Measurements from ENCODE around the gene CALU.

CALU gene

GRCh38 chr7:128790315-128791041, 51.3 kb downstream of the CALU start:
- DNase-seq = no peak

GRCh38 chr7:128791121-128791971, 52.2 kb downstream of the CALU start, which contains the start of gene CCDC136:
CCDC136 (plus strand) TSS chr7:128791968; CDS start chr7:128792412, 444 bp downstream.
- DNase-seq = peak; percentile 67

- no peak for DNase-seq
Measured at GRCh38 chr7:128791972-128792327, 52.8 kb downstream of the CALU start.

GRCh38 chr7:128792471-128793180, 53.5 kb downstream of the CALU start:
- no peak for DNase-seq

- DNase-seq = no peak
Measured at GRCh38 chr7:128793181-128793547, 54.0 kb downstream of the CALU start.

GRCh38 chr7:128794020-128794419, 54.9 kb downstream of the CALU start:
- DNase-seq = no peak

- DNase-seq = no peak
Measured at GRCh38 chr7:128794436-128794835, 55.3 kb downstream of the CALU start.

GRCh38 chr7:128795129-128795528, 56.0 kb downstream of the CALU start:
- no peak for DNase-seq

- DNase-seq = peak; percentile 74
Measured at GRCh38 chr7:128796327-128796726, 57.2 kb downstream of the CALU start.

- no peak for DNase-seq
Measured at GRCh38 chr7:128799451-128799850, 60.3 kb downstream of the CALU start.

GRCh38 chr7:128800567-128800966, 61.4 kb downstream of the CALU start:
- DNase-seq = no peak

GRCh38 chr7:128801003-128801402, 61.8 kb downstream of the CALU start:
- no peak for DNase-seq

- DNase-seq = no peak
Measured at GRCh38 chr7:128801667-128802418, 62.7 kb downstream of the CALU start.

- no peak for DNase-seq
Measured at GRCh38 chr7:128804484-128804883, 65.3 kb downstream of the CALU start.

GRCh38 chr7:128805225-128805624, 66.1 kb downstream of the CALU start:
- DNase-seq = no peak

- peak; percentile 60 for DNase-seq
Measured at GRCh38 chr7:128807191-128807590, 68.0 kb downstream of the CALU start.

- no peak for DNase-seq
Measured at GRCh38 chr7:128809363-128809762, 70.2 kb downstream of the CALU start.

GRCh38 chr7:128810473-128810872, 71.3 kb downstream of the CALU start:
- no peak for DNase-seq

GRCh38 chr7:128810997-128811396, 71.8 kb downstream of the CALU start:
- no peak for DNase-seq

- DNase-seq = no peak
Measured at GRCh38 chr7:128811631-128812430, 72.7 kb downstream of the CALU start.

GRCh38 chr7:128812514-128813168, 73.5 kb downstream of the CALU start:
- no peak for DNase-seq
